Measurements from ENCODE around the gene HOPX. TPM values are rescaled to one million over a fixed set of nuclear protein-coding genes. Genes with fewer than 3 reads are reported as not detected.

The HOPX gene
- total RNA-seq, 1 experiment from 2014 or later, result not detected

DNA sequence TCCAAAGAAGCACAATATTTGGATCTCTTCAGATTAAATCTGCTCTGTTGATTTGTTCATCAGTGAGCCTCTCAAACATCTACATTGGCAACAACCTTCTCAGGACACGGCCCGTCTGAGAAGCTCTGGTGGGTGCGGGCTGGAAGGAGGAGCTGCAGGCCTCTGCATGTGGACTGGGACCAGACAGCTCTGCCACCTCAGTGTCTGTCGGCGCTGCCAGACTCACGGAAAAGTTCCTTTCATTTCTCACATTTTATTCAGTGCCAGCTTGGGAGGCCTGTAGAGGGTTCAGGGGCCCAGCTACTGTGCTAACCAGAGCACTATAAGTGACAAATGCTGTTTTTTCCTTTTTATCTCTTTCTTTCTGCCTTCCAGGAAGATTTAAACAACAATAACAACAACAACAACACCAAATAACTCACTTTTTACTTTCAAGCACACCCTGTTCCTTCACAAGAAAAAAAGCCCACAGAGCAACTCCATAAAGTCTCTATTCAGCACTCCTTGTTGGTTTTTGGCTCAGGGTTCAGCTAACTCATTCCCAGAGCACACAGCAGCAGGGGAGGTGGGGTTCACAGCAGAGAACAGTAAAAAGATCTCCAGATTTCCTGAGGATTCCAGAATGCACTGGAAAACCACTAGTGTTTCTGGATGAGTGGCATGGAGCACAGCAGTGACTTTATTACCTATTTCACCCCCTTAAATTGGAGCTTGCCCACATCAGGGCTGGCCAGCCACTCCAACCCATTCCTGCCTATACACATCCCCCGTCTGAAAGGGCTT lies 23.2 kb upstream of the HOPX start:
- H3K27me3 ChIP-seq (replicated peaks; ENCODE audit: control insufficient read depth, insufficient read depth, low read length), result no peaks in the 10 kb centered on the region
- H3K27me3 Mint-ChIP-seq (ENCODE audit: insufficient read depth, unreplicated experiment), result peaks cover 3% of the 10 kb centered on the region
- H3K36me3 ChIP-seq (ENCODE audit: control insufficient read depth, insufficient read depth, low read length), result no peaks in the 10 kb centered on the region
- H3K9me3 Mint-ChIP-seq (ENCODE audit: unreplicated experiment), result peaks cover 9% of the 10 kb centered on the region
- TF ChIP-seq, protein P1, sequence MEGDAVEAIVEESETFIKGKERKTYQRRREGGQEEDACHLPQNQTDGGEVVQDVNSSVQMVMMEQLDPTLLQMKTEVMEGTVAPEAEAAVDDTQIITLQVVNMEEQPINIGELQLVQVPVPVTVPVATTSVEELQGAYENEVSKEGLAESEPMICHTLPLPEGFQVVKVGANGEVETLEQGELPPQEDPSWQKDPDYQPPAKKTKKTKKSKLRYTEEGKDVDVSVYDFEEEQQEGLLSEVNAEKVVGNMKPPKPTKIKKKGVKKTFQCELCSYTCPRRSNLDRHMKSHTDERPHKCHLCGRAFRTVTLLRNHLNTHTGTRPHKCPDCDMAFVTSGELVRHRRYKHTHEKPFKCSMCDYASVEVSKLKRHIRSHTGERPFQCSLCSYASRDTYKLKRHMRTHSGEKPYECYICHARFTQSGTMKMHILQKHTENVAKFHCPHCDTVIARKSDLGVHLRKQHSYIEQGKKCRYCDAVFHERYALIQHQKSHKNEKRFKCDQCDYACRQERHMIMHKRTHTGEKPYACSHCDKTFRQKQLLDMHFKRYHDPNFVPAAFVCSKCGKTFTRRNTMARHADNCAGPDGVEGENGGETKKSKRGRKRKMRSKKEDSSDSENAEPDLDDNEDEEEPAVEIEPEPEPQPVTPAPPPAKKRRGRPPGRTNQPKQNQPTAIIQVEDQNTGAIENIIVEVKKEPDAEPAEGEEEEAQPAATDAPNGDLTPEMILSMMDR (IDR thresholded peaks at IDR 0.05; ENCODE audit: insufficient read depth in 1 of 2, low read depth in 1 of 2, low read length in 1 of 2, severe bottlenecking in 1 of 2, unreplicated experiment in 1 of 2), result no peak
- no peaks in the 10 kb centered on the region for H3K4me1 Mint-ChIP-seq (ENCODE audit: low read depth, unreplicated experiment)
- no peak overlapping the region for H3K4me3 ChIP-seq (ENCODE audit: low read depth, low read length)
- BruUV-seq (replicated peaks), result no TSS peak
- ChIA-PET CTCF (no interaction called here), POLR2A (no interaction called here)
- no peak for DNase-seq
- no peak overlapping the region for H3K27ac Mint-ChIP-seq (ENCODE audit: unreplicated experiment)
- no peak overlapping the region for H3K4me3 Mint-ChIP-seq (ENCODE audit: unreplicated experiment)
- intact Hi-C loops (cut with micrococcal nuclease; ENCODE audit: unreplicated experiment), result no loop called here
- peaks cover 7% of the 10 kb centered on the region; the same call in 1 of the 2 replicates for H3K4me1 ChIP-seq
- H3K9me3 ChIP-seq, result no peaks in the 10 kb centered on the region
- H3K36me3 Mint-ChIP-seq (ENCODE audit: insufficient read depth, unreplicated experiment), result no peaks in the 10 kb centered on the region

DNA sequence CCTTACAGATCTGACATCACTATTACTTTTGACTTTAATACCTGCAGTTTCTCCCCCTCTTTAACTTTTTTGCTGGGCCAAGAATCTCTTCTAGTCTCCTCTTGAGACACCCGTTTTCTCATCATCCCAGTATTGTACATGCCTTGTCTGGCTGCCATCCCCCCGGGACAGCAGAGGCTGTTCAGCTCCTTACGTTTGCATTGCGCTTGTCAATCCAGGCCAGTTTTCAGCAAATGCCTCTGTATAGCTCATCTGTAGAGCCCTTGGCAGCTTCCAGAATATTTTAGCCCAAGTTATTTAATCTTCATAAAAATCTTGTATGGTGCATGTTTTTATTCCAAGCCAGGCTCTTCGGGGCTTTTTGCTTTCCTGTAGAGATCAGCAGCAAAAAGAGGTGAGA lies 22.3 kb upstream of the HOPX start:
- Mint-ChIP-seq H3K4me3 (ENCODE audit: unreplicated experiment) (no peak overlapping the region), H3K36me3 (ENCODE audit: insufficient read depth, unreplicated experiment) (no peaks in the 10 kb centered on the region), H3K27ac (ENCODE audit: unreplicated experiment) (no peak overlapping the region), H3K4me1 (ENCODE audit: low read depth, unreplicated experiment) (peaks cover 7% of the 10 kb centered on the region), H3K9me3 (ENCODE audit: unreplicated experiment) (no peaks in the 10 kb centered on the region), H3K27me3 (ENCODE audit: insufficient read depth, unreplicated experiment) (no peaks in the 10 kb centered on the region)
- CTCF ChIA-PET, result no interaction called here
- POLR2A ChIA-PET, result no interaction called here
- no peak for DNase-seq
- Histone ChIP-seq H3K9me3 (no peaks in the 10 kb centered on the region), H3K36me3 (ENCODE audit: control insufficient read depth, insufficient read depth, low read length) (no peaks in the 10 kb centered on the region), H3K4me1 (peaks cover 7% of the 10 kb centered on the region; the same call in 1 of the 2 replicates), H3K4me3 (ENCODE audit: low read depth, low read length) (no peak overlapping the region), H3K27me3 (replicated peaks; ENCODE audit: control insufficient read depth, insufficient read depth, low read length) (no peaks in the 10 kb centered on the region)
- no TSS peak for BruUV-seq (replicated peaks)
- intact Hi-C loops (cut with micrococcal nuclease; ENCODE audit: unreplicated experiment), result no loop called here
- TF ChIP-seq, protein P1 (IDR thresholded peaks at IDR 0.05; ENCODE audit: insufficient read depth in 1 of 2, low read depth in 1 of 2, low read length in 1 of 2, severe bottlenecking in 1 of 2, unreplicated experiment in 1 of 2), result no peak

DNA sequence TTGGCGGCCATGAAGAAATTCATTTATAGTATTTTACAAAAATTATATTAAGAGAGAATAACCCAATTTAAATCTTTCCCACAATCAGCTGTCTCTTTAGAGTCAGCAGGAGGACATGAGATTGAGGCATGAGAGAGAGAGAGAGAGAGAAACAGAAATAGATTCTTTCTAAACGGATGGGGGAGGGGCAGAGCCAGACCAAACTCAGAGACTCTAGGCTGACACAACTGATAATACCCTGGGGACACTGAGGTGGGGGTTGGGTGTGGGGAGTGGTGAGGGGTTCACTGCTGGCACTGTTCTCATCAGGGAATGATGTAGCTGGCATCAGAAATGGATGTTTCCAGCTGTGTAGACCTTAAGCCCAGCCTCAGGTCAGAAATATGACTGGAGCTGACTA lies 20.5 kb upstream of the HOPX start:
- Mint-ChIP-seq H3K4me1 (ENCODE audit: low read depth, unreplicated experiment) (peaks cover 10% of the 10 kb centered on the region), H3K27ac (ENCODE audit: unreplicated experiment) (no peak overlapping the region), H3K4me3 (ENCODE audit: unreplicated experiment) (no peak overlapping the region), H3K9me3 (ENCODE audit: unreplicated experiment) (no peaks in the 10 kb centered on the region), H3K27me3 (ENCODE audit: insufficient read depth, unreplicated experiment) (no peaks in the 10 kb centered on the region), H3K36me3 (ENCODE audit: insufficient read depth, unreplicated experiment) (no peaks in the 10 kb centered on the region)
- no peaks in the 10 kb centered on the region for H3K9me3 ChIP-seq
- BruUV-seq (replicated peaks), result no TSS peak
- ChIA-PET POLR2A (no interaction called here), CTCF (no interaction called here)
- intact Hi-C loops (cut with micrococcal nuclease; ENCODE audit: unreplicated experiment), result no loop called here
- H3K36me3 ChIP-seq (ENCODE audit: control insufficient read depth, insufficient read depth, low read length), result no peaks in the 10 kb centered on the region
- no peak for DNase-seq
- H3K4me3 ChIP-seq (ENCODE audit: low read depth, low read length), result no peak overlapping the region
- H3K4me1 ChIP-seq, result peaks cover 7% of the 10 kb centered on the region; the same call in 1 of the 2 replicates
- TF ChIP-seq, protein P1 (IDR thresholded peaks at IDR 0.05; ENCODE audit: insufficient read depth in 1 of 2, low read depth in 1 of 2, low read length in 1 of 2, severe bottlenecking in 1 of 2, unreplicated experiment in 1 of 2), result no peak
- no peaks in the 10 kb centered on the region for H3K27me3 ChIP-seq (replicated peaks; ENCODE audit: control insufficient read depth, insufficient read depth, low read length)

Measured in Caco-2 (cell line).